GM18519 (cell line): ENCODE measurements around the gene CHCHD3.

Source experiments
- ATAC-seq: cut with Tn5 transposase; IDR thresholded peaks from one replicate; pipeline ENCODE4 v1.9.1; 2021; ENCODE audit warnings: mild to moderate bottlenecking, moderate library complexity; ENCODE audit not compliant: unreplicated experiment, low FRiP score

Gene CHCHD3

DNA sequence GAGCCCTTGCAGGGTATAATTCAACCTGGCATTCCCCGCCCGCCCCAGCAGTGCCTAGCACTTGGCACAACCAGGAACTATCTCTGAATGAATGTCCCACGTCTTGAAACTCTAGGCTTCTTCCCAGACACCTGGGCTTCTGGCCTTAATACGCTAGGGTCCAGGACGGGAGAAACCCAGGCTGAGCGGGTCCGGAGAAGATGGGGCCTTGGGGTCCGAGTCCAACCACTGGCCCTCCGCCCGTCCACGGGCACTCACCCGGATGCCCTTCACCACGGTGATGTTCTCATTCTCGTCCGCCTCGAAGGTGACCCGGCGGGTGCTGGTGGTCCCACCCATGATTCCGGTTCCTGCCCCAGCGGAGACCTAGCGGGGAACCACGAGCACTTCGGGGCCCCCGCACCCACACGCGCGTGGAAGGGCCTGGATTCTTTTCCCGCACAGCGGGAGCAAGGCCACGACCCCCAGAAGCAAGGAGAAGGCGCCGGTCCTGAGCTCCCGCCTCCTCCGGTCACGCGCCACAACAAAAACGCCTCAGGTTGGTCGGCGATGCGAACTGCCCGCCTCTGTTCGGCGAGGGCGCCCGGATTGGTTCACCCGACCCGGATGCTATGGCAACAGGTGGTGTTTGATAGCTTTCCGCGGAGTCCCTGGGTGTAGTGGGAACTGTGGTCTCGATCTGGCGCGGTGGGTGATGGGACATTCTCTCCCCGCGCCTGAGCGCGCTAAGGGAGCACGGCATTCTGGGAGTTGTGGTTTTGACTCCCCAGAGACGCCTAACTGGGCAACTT, at the start of gene CHCHD3:
Gene CHCHD3, minus strand, starts transcription at position 492 of the 791 bp plus-strand sequence. Its CDS starts 153 bp downstream, at position 339.
- peak; percentile 98 for ATAC-seq

DNA sequence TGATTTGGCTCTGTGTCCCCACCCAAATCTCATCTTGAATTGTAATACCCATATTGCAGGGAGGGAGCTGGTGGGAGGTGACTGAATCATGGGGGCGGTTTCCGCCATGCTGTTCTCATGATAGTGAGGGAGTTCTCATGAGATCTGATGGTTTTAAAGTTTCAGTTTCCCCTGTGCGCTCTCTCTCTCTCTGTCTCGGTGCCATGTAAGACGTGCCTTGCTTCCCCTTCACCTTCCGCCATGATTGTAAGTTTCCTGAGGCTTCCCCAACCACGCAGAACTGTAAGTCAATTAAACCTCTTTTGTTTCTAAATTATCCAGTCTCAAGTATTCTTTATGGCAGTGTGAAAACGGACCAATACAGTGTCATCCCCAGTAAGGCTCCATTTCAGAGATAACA, 48.3 kb upstream of the CHCHD3 start:
- no peak for ATAC-seq

DNA sequence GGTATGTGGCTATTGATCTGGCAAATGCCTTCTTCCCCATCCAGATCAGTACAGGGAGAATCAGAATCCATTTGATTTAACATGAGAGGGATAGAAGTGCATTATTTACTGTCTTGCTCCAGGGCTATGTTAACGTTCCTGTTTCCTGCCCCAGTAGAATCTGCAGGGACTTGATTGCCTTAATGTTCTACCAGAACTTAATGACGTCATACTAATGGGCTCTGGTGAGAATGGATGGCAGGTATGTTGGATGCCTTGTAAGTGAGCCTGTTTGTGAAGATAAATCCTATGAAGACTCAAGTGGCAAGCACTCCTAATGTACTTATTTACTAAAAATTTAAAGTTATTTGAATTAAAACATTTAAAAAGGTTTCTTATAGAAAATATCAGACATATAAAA, 44.5 kb upstream of the CHCHD3 start:
- no peak for ATAC-seq

DNA sequence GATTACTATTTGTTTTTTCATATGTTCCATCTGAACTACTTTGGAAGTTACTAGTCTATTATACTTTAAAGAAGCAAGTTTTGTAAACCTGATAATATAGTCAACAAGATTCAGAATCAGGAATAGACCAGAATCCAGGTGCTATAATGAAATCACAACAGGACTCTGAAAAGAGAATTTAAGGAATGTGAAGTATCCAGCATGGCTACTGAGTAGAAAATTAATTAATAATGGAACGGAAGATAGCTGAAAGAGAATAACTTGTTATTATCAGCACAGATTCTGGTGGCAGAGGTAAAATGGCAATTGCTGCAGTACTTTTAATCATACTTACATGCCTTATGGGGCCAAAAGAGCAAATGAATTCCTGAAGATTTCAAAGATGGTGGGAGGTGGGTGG, 43.1 kb upstream of the CHCHD3 start:
- ATAC-seq, result no peak

DNA sequence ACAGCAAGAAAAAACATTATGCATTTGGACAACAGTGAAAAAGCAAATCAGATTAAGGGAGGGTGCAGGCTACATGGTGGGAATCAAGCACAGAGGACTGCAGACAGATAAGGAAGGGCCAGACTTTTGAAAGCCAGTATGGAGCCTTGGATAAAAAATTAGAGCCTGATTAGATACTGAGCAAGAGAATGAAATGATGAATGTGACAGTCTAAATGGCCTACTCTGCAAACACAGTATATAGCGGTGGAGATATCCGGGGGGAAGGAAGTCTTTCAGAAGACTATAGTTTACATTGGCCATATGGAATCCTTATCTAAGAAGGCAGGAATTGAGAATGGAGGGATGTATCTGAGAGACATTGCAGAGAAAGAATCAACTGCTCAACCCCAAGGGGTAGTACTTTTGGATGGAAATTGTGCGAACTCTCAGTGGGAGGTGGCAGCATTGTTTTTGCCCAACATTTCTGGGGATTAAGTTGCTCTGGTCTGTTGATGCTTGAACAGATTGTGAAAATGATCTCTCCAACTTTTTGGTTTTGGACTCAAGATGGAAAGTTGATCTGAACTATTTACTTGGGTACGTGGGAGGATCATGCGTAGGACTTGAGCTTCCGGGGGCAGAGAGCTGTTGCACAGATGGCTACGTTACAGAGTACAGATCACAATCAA, 39.4 kb upstream of the CHCHD3 start:
- no peak for ATAC-seq

DNA sequence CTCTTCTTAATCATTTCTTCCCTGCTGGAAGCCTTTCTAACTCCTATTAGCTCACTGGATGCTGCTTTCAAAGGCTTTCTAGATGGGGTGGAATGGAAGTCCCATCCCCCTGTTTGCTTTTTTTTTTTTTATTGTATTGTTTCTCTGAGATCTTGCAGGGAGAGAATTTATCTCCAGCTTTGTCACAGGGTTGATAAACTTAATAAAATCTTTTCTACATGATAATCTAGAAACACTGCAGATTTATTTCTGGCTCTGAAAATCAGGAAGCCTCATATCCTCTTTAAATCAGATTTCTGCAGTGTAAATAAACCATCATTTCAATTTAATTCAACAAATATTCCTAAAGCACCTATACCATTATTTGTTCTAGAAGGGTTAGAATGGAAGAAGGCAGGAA, 37.2 kb upstream of the CHCHD3 start:
- ATAC-seq, result no peak

DNA sequence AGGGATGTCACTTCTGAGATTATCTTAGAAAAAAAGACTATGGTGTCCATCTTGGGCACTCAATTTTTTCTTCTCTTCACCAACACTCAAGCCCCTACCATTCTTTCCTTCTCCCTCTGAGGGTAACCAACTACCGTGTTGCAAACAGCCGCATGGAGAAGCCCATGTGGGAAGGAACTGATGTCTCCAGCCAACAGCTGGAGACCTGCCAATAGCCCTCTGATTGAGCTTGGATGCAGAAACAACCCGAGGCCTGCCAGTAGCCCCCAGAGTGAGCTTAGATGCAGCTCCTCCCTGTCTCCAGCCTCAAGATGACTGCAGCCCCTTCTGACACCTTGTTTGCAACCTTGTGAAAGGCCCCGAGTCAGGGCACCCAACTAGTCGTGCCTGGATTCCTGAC, 36.4 kb upstream of the CHCHD3 start:
- ATAC-seq, result no peak

DNA sequence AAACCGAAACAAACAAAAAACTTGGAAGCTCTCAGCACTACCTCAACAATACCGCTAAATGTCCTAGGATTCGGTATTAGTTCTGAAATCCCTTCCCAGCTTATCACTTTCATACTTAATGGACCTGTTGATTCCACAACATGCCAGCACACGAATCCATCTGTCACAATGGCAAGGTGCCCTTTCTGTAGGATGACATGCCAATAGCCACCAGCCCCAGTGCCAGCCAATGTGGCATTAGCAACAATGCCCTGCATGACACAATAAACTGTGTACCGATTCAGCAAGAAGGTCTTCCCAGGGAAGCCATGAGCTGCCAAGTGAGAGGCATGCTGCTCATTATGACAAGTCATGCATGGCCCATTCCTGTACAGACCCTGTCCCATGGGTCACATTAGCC, 35.6 kb upstream of the CHCHD3 start:
- no peak for ATAC-seq

DNA sequence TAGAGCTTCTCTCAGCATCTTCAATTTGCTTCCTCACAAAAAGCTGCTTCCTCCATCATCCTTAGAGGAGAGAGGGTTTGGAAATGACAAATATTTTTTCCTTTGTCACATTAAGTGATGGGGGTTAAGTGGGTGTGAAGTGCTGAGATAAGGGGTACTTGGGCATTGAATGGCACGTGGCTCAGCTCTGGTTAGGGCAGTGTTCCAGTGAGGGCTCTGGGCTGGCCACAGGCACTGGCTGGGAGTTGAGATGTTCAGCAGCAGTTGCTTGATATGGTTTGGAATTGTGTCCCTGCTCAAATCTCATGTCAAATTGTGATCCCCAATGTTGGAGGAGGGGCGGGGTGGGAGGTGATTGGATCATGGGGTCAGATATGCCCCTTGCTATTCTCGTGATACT, 33.7 kb upstream of the CHCHD3 start:
- no peak for ATAC-seq

DNA sequence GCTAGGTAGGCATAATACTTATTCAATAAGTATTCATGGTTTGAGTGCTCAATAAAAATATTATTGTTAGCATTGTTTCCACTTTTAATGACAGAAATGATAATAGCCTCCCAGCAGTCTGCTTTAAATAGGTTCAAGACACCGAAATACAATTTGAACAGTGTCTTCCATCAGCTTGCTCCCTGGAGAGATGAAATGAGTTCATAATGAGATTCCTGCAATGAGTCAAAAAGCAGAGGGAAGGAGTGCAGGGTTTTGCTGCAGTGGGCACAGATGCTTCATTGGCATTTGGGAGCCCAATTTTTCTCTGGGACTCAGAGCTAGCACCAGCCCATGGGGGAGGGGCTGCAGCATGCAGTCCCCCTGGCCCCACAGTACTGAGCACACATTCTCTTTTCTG, 32.6 kb upstream of the CHCHD3 start:
- ATAC-seq, result no peak

DNA sequence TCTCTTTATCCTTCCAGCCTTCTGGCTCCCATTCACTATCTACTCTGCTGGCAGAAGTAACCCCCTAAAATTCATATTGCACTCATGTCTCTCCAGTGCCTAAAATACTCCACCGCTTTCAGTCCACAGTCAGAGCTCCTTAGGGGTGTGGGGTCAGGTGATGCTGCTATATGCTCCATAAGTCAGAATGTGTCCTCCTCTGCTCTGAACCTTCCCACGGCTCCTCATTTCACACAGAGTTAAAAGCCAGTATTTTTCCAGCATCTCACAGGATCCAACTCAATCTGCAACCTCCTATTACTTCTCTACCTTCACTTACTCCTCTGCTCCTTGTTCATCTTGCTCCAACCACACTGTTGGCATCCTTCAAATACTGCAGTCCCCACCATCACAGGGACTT, 31.1 kb upstream of the CHCHD3 start:
- no peak for ATAC-seq

DNA sequence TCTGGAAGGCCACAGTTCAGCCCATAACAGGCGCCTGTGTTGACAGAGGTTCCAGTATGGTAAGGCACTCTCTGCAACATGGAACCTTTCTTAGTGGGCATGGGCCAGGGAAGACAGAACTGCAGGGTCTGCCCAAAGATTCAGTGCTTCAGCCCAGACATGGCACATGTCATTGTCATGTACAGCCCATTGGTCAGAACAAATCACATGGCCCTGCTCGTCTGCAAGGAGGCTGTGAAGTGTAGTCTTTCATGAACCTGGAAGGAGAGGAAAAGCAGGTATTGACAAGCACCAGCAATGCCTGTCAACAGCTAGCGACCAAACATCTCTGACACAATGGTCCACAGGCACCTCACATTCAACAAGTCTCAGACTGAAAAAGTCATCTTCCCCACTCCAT, 30.4 kb upstream of the CHCHD3 start:
- no peak for ATAC-seq

DNA sequence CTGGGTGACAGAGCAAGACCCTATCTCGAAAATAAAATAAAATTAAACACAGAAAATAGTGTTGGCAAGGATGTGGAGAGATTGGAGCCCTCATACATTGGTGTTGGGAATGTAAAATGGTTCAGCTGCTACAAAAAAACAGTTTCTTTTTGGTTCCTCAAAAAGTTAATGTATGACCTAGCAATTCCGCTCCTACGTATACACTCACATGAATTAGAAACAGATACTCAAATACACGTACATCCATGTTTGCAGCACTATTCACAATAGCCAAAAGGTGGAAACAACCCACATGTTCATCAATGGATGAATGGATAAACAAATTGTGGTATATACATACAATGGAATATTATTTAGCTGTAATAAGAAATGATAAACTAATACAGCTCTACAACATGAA, 28.4 kb upstream of the CHCHD3 start:
- ATAC-seq, result no peak

DNA sequence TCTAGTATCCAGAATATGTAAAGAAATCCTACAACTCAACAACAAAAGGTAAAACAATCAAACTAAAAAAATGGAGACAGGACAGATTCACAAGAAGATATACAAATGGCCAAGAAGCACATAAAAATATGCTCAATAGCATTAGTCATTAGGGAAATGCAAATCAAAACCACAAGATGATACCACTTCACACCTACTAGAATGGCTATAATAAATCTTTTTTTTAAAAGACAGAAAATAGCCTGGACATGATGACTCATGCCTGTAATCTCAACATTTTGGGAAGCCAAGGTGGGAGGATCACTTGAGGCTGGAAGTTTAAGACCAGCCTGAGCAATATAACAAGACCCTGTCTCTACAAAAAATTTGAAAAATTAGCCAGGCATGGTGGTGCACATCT, 27.9 kb upstream of the CHCHD3 start:
- no peak for ATAC-seq

DNA sequence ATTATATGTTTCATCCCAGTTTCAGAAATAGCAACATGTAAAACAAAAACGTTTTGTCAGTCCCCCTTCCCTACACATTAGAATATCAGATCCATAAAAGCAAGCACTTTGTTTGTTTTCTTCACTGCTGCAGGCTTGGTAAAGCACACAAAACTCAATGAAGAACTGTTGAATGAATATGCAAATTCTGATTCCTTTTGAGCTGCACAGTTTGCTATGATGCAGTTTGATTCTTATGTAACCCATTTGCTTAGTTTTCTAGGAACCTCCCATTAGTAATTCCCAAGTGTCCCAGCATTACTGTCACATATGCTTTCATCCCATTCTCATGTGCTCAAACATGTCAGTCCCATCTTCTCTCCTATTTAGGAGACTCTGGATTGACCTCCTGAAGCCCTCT, 26.1 kb upstream of the CHCHD3 start:
- no peak for ATAC-seq

DNA sequence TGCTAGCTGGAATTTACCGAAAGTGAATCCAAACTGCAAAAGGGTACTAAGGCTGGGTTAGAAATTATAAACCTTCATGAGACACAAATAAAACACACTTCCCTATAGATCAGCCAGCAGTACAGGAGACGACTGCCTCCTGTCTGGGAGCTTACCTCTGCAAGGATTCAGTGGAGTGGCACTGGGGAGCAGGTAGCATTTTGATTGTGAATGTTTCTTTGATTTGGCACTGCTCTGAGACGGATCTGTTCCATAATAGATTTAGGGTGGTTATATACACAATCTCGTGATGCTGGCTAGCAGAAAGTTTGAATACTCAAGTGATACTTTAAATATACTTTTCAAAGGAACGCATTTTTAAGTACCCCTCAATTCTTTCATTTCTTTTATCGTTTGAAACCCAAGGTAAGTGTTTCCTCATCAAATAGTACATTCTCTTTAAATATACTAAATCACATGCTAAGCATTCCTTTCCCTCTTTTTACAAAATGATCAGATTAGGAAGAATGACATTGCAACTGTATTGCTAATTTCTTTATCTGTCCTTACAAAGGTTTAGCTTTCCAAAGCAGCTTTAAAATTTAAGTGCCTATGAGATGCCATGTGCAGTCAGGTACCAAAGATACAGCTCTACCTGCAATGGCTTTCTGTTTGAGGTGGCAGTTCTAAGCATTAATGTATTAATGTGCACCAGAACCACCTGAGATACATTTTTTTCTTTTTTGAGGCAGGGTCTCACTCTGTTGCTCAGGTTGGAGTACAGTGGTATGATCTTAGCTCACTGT, 20.6 kb upstream of the CHCHD3 start:
- no peak for ATAC-seq

DNA sequence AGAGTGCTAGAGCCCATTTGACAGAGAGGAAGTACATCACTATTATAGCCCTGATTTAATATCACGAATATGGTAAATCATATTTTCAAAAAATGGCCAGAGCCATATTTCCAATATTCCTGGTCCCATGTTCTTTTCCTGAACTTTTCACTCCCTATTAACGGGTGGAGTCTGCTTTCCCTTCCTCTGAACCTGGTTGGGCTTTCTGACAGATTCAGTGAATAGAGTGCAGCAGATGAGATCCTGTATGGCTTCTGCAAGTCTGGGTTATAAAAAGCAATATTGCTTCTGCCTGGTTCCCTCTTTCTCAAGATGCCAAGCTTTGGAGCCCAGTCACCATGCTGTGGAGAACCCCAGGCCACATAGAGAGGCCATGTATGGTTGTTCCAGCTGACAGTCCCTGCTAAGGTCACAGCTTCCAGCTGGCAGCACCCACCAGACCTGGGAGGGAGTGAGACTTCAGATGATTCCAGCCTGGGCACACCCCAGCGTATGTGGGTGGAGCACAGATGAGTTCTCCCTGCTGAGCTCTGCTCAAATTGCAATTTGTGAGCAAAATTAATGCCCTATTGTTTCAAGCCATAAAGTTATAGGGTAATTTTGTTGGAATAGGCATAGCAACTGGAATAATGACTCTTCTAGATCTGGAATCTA, 17.9 kb upstream of the CHCHD3 start:
- no peak for ATAC-seq

DNA sequence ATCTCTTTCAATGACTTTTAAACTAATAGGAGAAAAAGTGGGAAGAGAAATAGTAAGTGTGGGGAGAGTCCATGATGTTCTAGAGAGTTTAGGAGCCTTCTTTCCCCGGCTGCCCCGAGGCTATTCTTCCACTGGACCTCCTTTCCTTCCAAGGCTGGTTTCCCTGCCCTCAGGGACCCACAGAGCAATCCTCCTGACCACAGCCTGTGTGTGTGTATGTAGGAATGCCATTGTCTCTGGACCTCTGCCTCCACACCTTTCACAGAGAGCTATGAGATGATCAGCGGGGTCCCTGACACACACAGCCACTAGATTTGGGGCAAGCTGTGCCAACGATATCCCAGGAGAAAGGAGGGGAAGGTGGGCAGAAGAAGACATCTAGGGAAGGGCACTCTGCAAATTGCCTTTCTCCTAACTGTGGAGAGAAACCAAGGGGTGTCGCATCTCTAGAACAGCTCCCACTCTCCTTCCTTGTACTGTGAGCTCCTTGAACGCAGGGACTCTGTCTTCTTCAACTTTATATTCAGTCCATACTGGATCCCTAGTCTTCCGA, 13.3 kb upstream of the CHCHD3 start:
- ATAC-seq, result no peak

DNA sequence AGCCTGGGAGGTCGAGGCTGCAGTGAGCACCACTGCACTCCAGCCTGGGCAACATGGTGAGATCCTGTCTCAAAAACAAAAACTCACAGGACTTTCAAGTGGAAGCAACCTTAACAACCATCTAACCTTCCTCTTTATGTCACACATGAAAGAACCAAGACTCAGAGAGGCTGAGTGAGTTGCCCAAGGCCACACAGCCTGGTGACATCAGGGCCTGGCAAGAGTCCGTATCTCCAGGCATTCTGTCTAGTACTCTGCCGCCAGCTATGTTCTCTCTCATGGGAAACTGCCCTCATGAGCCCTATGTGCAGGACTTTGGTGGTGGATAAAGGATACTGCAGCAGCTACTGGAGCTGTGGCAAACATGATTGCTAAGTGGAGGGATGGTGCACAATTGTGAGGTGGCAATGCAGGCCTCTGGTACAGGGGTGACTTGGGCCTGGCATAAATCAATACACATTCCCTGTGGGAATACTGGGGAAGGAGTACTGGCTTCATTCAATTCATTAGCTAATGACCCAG, 10.1 kb upstream of the CHCHD3 start:
- ATAC-seq, result no peak

DNA sequence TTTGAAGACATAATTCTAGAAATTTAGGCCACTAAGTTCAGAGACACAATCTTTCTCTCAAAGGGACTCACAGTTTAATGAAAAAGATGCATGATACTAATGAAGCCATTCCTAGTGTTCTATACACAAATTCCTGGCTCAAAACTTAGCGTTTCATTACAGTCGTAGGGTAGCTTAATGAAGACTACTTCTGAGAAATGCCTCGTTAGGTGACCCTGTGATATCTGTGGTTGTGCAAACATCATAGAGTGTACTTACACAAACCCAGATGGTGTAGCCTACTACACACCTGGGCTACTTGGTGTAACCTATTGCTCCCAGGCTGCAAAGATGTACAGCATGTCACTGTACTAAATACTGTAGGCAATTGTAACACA, 488 bp upstream of the CHCHD3 start:
- ATAC-seq, result no peak
